B cell (primary cell): Measurements from ENCODE around the gene ITPK1.

Experiments
- EZH2 ChIP-seq: IDR thresholded peaks from 2 replicates; pipeline ENCODE4 v1.6.1; 2012; ENCODE audit warnings: borderline replicate concordance, low read depth, mild to moderate bottlenecking, moderate library complexity, low read length; ENCODE audit not compliant: insufficient read depth, poor library complexity, severe bottlenecking
- TF ChIP-seq, protein P1 (sequence below): fragments of 200-600 bp; IDR thresholded peaks from one replicate; pipeline ENCODE4 v1.8.0; 2022; ENCODE audit warnings: antibody characterized with exemption, mild to moderate bottlenecking

DNA sequence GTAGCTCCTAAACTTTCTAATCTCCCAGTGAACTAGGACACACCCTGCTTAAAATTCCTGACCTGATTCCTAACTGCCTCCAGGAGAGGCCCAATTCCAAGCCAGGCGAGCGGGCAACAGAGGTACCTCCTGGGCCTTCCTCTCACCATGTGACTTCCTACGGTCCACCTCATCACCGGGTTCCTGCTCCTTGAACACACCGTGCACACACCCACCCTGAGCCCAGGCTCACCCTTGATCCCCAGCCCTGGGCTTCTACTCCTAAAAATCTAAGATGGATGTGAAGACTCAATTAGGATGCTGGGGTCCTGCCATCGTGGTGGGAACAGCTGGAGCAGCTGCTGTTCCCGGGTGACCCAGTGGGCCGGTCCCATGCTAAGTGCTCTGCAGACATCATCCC, 124.2 kb downstream of the ITPK1 start:
- TF ChIP-seq, protein P1, sequence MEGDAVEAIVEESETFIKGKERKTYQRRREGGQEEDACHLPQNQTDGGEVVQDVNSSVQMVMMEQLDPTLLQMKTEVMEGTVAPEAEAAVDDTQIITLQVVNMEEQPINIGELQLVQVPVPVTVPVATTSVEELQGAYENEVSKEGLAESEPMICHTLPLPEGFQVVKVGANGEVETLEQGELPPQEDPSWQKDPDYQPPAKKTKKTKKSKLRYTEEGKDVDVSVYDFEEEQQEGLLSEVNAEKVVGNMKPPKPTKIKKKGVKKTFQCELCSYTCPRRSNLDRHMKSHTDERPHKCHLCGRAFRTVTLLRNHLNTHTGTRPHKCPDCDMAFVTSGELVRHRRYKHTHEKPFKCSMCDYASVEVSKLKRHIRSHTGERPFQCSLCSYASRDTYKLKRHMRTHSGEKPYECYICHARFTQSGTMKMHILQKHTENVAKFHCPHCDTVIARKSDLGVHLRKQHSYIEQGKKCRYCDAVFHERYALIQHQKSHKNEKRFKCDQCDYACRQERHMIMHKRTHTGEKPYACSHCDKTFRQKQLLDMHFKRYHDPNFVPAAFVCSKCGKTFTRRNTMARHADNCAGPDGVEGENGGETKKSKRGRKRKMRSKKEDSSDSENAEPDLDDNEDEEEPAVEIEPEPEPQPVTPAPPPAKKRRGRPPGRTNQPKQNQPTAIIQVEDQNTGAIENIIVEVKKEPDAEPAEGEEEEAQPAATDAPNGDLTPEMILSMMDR, result no peak
- no peak for TF ChIP-seq EZH2
